Activated T-helper 1 cell treated with anti-CD3 and anti-CD28 coated beads, Interleukin-12 subunit alpha, Interleukin-12 subunit beta, Interleukin-2, Interleukin-4 antibody, amounts not matched to agents 30 ng/mL and 10 ng/mL and 1 ng/mL, durations not matched to agents 14 hours and 24 hours and 36 hours (primary cell): ENCODE results near the gene DTWD2. TPM values are rescaled to one million over a fixed set of nuclear protein-coding genes. Genes with fewer than 3 reads are reported as not detected.
"Not testable (repeated sequence)": the region's sequence is repeated elsewhere in the genome, so short reads cannot be mapped to it uniquely, and the experiment has no call there.

Experiments
- DNase-seq: peaks from one replicate; pipeline ENCODE4 v3.0.0; 2021; ENCODE audit warnings: low spot score
- H3K27ac Mint-ChIP-seq: one replicate; pipeline ENCODE4 v1.8.0; 2021; ENCODE audit warnings: mild to moderate bottlenecking, mixed read lengths
- H3K27me3 Mint-ChIP-seq: one replicate; pipeline ENCODE4 v1.8.0; 2022; ENCODE audit warnings: mild to moderate bottlenecking, moderate library complexity, mixed read lengths; ENCODE audit not compliant: insufficient read depth
- H3K36me3 Mint-ChIP-seq: one replicate; pipeline ENCODE4 v1.8.0; 2021; ENCODE audit warnings: low read depth, mixed read lengths
- H3K4me1 Mint-ChIP-seq: one replicate; pipeline ENCODE4 v1.8.0; 2021; ENCODE audit warnings: low read depth, mixed read lengths
- H3K4me3 Mint-ChIP-seq: one replicate; pipeline ENCODE4 v1.8.0; 2021; ENCODE audit warnings: mild to moderate bottlenecking, moderate library complexity, mixed read lengths
- H3K9me3 Mint-ChIP-seq: one replicate; pipeline ENCODE4 v1.8.0; 2021; ENCODE audit warnings: mixed read lengths
- intact Hi-C: fragments of 100-400 bp; cut with micrococcal nuclease; formaldehyde crosslinking; loops from one replicate; pipeline ENCODE4 v1.15.1; 2024
- total RNA-seq: library from RNA; stranded (reverse); gene quantifications from 2 replicates; pipeline ENCODE4 v1.2.3, GENCODE V29; 2022

DTWD2 gene
- total RNA-seq, 1 donor from 2014 or later = 1.6 TPM

DNA sequence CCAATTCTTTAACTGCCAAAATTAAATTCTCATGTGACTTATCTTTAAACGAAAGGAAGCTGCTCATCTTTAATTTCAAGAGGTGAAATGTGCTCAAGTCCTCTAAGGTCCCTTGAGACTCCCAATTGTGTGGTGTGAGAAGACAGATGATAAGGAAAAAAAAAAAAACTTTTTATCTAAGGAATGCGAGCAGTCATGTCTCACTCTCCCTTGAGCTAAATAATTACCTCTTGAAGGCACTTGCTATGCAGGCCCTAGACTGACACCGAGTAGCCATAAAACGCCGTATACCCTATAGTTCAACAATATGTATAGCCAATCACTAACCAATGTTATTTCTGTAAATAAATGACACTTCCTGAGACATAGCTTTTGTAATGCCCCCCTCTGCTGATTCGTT, 1.5 kb upstream of the DTWD2 start:
- DNase-seq = no peak
- intact Hi-C loops = loop anchor here (2.0 to 10.0 kb wide), 5 partner anchors 33 to 1475 kb away; partner anchors contain the start of gene PRR16
- peaks cover 4% of the 10 kb centered on the region for H3K9me3 Mint-ChIP-seq
- peaks cover 12% of the 10 kb centered on the region for H3K4me1 Mint-ChIP-seq
- peaks cover 4% of the 10 kb centered on the region for H3K27me3 Mint-ChIP-seq
- H3K36me3 Mint-ChIP-seq = no peaks in the 10 kb centered on the region
- H3K27ac Mint-ChIP-seq = no peak overlapping the region
- H3K4me3 Mint-ChIP-seq = no peak overlapping the region

DNA sequence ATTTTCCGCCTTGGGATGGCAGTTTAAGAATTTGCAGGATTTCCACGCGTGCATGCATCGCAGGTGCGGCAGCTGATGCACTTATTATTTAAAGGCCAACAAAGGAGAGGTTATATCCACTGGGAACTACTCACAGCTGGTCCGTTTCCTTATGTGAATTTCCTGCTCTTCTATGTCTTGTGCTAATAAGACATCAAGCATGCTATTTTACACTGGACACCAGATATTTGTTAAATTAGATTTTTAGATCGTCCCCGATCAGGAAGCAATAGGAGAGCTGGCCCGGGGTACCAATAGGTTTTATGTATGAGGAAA, 476 bp upstream of the DTWD2 start:
- Mint-ChIP-seq H3K4me1 (peaks cover 12% of the 10 kb centered on the region), H3K4me3 (peak overlapping the region; percentile 78), H3K27ac (no peak overlapping the region), H3K27me3 (peaks cover 3% of the 10 kb centered on the region), H3K9me3 (peaks cover 4% of the 10 kb centered on the region), H3K36me3 (no peaks in the 10 kb centered on the region)
- intact Hi-C loops = loop anchor here (1.0 to 10.0 kb wide), 16 partner anchors 34 to 1476 kb away; partner anchors contain the start of genes HSD17B4 and PRR16
- DNase-seq = no peak

DNA sequence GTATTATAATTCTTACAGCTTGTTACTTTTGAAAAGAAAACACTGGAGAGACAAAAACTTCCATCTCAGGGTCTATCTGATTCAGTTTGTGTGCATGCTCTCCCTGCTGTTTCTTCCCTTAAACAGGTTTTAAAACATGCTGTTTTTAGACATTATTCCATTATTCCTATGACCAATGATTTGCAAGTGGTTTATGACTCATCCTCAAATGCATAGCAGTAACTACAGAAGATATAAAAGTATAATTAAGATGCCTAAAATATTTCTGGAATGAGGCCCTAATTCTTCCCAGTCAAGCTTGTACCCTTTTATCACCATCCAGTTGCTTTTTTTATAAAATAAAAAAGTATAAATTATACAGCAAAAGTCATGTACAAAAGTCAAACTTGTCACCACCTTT, 3.7 kb downstream of the DTWD2 start:
- no peak for DNase-seq
- Mint-ChIP-seq H3K36me3 (no peaks in the 10 kb centered on the region), H3K27me3 (no peaks in the 10 kb centered on the region), H3K4me1 (peaks cover 12% of the 10 kb centered on the region), H3K4me3 (no peak overlapping the region), H3K9me3 (no peaks in the 10 kb centered on the region), H3K27ac (no peak overlapping the region)
- intact Hi-C loops = loop anchor here (5.0 to 10.0 kb wide), 3 partner anchors 318 to 1480 kb away; partner anchors contain the start of gene PRR16

DNA sequence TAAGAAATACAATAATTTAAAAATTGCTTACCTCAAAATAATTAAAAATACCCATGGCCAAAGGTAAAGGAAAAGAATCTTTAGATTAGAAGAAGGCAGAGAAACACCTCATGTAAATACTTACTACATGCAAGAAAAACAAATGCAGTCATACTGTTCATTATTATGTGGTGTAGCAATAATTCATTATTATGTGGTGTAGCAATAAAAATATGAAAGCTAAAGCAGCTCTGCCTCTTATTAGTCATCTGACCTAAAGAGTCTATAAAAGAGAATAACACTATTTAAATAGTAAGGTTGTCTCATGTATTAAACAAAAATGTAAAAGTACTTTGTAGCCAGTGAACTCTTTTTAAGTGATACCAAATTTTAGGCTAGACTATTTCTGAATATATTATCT, 6.6 kb downstream of the DTWD2 start:
- H3K9me3 Mint-ChIP-seq = peaks cover 10% of the 10 kb centered on the region
- no peaks in the 10 kb centered on the region for H3K36me3 Mint-ChIP-seq
- no peak for DNase-seq
- intact Hi-C loops = loop anchor here (10.0 kb wide), 1 partner anchor 1483 kb away; the partner anchor contains the start of gene PRR16
- no peak overlapping the region for H3K27ac Mint-ChIP-seq
- H3K27me3 Mint-ChIP-seq = no peaks in the 10 kb centered on the region
- no peaks in the 10 kb centered on the region for H3K4me1 Mint-ChIP-seq
- H3K4me3 Mint-ChIP-seq = no peak overlapping the region

DNA sequence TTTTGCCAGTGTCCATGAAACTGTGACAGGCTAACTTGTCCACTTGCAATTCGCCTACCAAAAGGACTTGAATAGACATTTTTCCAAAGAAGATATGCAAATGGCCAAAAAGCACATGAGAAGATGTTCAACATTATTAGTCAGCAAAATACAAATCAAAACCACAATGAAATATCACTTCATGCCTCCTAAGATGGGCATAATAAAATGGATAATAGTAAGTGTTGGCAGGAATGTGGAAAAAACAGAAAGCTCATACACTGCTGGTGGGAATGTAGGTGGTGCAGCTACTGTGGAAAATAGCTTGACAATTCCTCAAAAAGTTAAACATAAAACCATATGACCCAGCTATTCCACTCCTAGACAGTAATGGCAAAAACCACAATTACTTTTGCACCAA, 7.9 kb downstream of the DTWD2 start:
- Mint-ChIP-seq H3K4me3 (no peak overlapping the region), H3K27ac (no peak overlapping the region), H3K36me3 (no peaks in the 10 kb centered on the region), H3K27me3 (no peaks in the 10 kb centered on the region), H3K4me1 (no peaks in the 10 kb centered on the region), H3K9me3 (peaks cover 23% of the 10 kb centered on the region)
- DNase-seq = no peak
- intact Hi-C loops = loop anchor here (10.0 kb wide), 1 partner anchor 1484 kb away; the partner anchor contains the start of gene PRR16

DNA sequence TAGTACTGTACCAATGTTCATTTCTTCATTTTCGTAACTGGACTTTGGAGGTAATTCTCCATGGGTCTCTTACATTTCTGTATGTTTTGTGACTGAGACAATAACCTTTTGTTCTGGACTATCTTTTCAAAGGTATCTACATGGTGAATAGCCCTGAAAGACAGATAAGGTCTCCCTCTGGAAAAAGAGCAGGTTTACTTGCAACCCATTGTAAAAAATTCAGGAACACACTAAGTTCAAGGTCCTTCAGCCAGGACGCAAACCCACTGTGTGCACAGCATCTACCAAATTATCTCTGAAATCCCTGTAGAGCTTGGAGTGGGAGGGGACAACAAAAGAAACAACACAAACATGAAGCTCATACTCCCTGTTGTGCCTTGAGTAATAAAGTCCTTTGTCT, 8.3 kb downstream of the DTWD2 start:
- intact Hi-C loops = loop anchor here (10.0 kb wide), 1 partner anchor 1485 kb away; the partner anchor contains the start of gene PRR16
- no peak overlapping the region for H3K27ac Mint-ChIP-seq
- H3K9me3 Mint-ChIP-seq = peaks cover 26% of the 10 kb centered on the region
- DNase-seq = no peak
- H3K4me3 Mint-ChIP-seq = no peak overlapping the region
- H3K4me1 Mint-ChIP-seq = no peaks in the 10 kb centered on the region
- H3K36me3 Mint-ChIP-seq = no peaks in the 10 kb centered on the region
- no peaks in the 10 kb centered on the region for H3K27me3 Mint-ChIP-seq

DNA sequence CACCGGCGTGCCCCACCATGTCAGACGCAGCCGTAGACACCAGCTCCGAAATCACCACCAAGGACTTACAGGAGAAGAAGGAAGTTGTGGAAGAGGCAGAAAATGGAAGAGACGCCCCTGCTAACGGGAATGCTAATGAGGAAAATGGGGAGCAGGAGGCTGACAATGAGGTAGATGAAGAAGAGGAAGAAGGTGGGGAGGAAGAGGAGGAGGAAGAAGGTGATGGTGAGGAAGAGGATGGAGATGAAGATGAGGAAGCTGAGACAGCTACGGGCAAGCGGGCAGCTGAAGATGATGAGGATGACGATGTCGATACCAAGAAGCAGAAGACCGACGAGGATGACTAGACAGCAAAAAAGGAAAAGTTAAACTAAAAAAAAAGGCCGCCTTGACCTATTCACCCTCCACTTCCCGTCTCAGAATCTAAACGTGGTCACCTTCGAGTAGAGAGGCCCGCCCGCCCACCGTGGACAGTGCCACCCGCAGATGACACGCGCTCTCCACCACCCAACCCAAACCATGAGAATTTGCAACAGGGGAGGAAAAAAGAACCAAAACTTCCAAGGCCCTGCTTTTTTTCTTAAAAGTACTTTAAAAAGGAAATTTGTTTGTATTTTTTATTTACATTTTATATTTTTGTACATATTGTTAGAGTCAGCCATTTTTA, 14.4 kb downstream of the DTWD2 start:
- H3K27ac Mint-ChIP-seq, H3K27me3 Mint-ChIP-seq, intact Hi-C loops, H3K4me1 Mint-ChIP-seq, H3K4me3 Mint-ChIP-seq, H3K36me3 Mint-ChIP-seq, DNase-seq: not testable (repeated sequence)
- peaks cover 30% of the 10 kb centered on the region for H3K9me3 Mint-ChIP-seq

DNA sequence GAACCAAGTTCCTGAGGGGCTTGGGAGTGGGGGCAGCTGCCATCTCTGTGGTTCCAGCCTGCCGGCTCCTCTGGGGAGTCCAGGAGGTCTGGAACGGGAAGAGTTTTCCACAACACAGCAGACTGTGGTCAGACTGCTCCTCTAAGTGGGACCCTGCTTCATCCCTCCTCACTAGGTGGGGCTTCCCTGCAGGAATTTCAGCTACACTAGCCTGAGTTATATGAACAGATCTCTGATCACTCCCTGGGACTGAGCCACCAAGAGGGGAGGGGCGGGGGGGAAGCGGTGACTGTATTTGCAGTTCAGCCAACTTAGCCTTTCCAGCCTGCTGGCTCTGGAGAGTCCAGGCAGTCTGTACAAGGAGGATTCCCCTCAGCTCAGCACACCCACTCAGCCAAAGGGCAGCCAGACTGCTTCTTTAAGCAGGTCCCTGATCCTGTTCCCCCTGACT, 19.4 kb downstream of the DTWD2 start:
- intact Hi-C loops = no loop called here
- Mint-ChIP-seq H3K27ac (no peak overlapping the region), H3K9me3 (no peaks in the 10 kb centered on the region), H3K27me3 (peaks cover 2% of the 10 kb centered on the region), H3K36me3 (no peaks in the 10 kb centered on the region), H3K4me1 (no peaks in the 10 kb centered on the region), H3K4me3 (no peak overlapping the region)
- no peak for DNase-seq

DNA sequence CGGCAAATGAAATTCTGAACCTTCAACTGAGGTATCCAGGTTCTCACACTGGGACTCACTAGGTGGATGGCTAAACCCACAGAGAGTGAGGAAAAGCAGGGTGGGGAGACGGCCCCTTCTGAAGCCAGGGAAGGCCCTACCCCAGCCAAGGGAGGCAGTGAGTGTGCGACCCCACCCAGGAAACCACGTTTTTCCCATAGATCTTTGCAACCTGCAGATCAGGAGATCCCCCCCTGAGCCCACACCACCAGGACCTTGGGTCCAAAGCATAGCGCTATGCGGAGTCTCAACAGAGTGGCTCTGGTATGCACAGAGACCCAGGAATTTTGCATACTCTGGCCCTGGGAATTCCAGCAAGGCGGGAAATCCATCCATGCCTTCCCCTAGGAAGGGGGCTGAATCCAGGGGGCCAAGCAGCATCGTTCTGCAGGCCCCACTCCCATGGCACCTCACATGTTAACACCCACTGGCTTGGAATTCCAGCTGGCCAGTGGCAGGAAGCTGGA, 19.9 kb downstream of the DTWD2 start:
- Mint-ChIP-seq H3K4me1 (no peaks in the 10 kb centered on the region), H3K9me3 (no peaks in the 10 kb centered on the region), H3K36me3 (no peaks in the 10 kb centered on the region), H3K4me3 (no peak overlapping the region), H3K27ac (no peak overlapping the region), H3K27me3 (peaks cover 2% of the 10 kb centered on the region)
- DNase-seq = no peak
- intact Hi-C loops = no loop called here

DNA sequence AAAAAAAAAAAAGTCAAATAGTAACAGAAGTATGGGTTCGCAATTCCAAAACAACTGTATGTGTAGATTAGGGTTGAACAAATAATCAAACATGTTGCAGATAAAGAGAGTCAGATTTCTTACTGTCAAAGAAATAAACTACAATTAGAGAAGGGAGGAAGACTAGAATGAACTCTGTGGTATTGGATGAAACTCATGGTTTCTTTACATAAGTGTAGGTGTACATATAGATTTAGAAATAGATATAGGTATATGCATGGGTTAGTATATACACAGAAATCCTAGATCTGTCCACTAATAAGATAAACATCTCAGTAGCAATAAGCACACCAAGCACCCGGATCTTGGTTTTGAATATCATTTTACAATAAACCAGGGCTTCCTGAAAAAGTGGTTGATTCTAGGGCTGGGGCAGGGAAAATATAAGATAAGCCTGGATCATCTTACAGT, 21.3 kb downstream of the DTWD2 start:
- intact Hi-C loops = no loop called here
- Mint-ChIP-seq H3K27me3 (no peaks in the 10 kb centered on the region), H3K4me3 (no peak overlapping the region), H3K9me3 (no peaks in the 10 kb centered on the region), H3K4me1 (no peaks in the 10 kb centered on the region), H3K27ac (no peak overlapping the region), H3K36me3 (no peaks in the 10 kb centered on the region)
- no peak for DNase-seq

DNA sequence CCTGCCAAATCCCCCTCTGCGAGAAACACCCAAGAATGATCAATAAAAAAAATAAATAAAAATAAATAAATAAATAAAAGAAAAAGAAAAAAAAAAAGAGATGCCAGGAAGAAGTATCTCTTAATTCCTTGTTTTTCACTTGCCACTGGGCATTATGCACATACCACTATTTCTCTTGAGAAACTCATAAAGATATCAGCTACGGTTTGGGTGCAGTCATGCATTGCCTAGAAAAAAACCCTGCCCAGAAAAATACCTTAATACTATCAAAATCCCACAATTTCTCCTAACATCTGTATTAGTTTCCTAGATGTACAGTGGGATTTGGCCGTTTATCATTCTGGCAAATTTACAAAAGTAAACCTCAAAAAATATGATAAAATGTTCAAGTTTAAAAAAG, 22.5 kb downstream of the DTWD2 start:
- no peak for DNase-seq
- no peak overlapping the region for H3K27ac Mint-ChIP-seq
- no peak overlapping the region for H3K4me3 Mint-ChIP-seq
- no peaks in the 10 kb centered on the region for H3K9me3 Mint-ChIP-seq
- no peaks in the 10 kb centered on the region for H3K36me3 Mint-ChIP-seq
- intact Hi-C loops = no loop called here
- H3K4me1 Mint-ChIP-seq = no peaks in the 10 kb centered on the region
- no peaks in the 10 kb centered on the region for H3K27me3 Mint-ChIP-seq

DNA sequence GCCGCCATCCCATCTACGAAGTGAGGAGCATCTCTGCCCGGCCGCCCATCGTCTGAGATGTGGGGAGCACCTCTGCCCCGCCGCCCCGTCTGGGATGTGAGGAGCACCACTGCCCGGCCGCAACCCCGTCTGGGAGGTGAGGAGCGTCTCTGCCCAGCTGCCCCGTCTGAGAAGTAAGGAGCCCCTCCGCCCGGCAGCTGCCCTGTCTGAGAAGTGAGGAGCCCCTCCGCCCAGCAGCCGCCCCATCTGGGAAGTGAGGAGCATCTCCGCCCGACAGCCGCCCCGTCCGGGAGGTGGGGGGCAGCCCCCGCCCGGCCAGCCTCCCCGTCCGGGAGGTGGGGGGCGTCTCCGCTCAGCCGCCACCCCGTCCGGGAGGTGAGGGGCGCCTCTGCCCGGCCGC, 23.4 kb downstream of the DTWD2 start:
- DNase-seq, intact Hi-C loops, H3K9me3 Mint-ChIP-seq: not testable (repeated sequence)

DNA sequence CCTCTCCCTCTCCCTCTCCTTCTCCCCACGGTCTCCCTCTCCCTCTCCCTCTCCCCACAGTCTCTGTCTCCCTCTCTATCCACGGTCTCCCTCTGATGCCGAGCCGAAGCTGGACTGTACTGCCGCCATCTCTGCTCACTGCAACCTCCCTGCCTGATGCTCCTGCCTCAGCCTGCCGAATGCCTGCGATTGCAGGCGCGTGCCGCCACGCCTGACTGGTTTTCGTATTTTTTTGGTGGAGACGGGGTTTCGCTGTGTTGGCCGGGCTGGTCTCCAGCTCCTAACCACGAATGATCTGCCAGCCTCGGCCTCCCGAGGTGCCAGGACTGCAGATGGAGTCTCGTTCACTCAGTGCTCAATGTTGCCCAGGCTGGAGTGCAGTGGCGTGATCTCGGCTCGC, 24.0 kb downstream of the DTWD2 start:
- H3K4me1 Mint-ChIP-seq, DNase-seq, H3K27me3 Mint-ChIP-seq, H3K36me3 Mint-ChIP-seq, H3K27ac Mint-ChIP-seq, H3K9me3 Mint-ChIP-seq, H3K4me3 Mint-ChIP-seq, intact Hi-C loops: not testable (repeated sequence)

More for the DNA sequence above, 23.4 kb downstream of the DTWD2 start:
- not testable (repeated sequence) for H3K4me3 Mint-ChIP-seq, H3K4me1 Mint-ChIP-seq, H3K27me3 Mint-ChIP-seq, H3K36me3 Mint-ChIP-seq, H3K27ac Mint-ChIP-seq
